ENCODE results near the gene PIAS1.

Gene PIAS1

DNA sequence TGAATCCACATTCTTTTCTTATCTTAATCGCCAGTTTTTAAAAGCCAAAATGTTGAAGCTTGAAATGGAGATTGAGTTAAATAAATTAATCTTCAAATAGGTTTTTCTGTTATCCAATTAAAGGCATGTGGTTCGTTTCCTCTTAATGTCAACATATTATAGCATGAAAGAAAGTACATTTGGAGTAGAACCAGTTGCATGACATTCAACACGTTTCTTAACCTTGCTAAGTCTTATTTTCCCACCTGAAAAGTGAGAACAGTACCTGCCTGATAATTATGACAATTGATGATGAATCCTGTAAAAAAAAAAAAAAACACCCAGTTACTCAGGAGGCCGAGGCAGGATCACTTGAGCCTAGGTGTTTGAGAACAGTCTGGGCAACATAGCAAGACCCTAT, 29.3 kb downstream of the PIAS1 start:
- DNase-seq (ENCODE audit: low read depth) = no peak
- TF ChIP-seq, protein P1, sequence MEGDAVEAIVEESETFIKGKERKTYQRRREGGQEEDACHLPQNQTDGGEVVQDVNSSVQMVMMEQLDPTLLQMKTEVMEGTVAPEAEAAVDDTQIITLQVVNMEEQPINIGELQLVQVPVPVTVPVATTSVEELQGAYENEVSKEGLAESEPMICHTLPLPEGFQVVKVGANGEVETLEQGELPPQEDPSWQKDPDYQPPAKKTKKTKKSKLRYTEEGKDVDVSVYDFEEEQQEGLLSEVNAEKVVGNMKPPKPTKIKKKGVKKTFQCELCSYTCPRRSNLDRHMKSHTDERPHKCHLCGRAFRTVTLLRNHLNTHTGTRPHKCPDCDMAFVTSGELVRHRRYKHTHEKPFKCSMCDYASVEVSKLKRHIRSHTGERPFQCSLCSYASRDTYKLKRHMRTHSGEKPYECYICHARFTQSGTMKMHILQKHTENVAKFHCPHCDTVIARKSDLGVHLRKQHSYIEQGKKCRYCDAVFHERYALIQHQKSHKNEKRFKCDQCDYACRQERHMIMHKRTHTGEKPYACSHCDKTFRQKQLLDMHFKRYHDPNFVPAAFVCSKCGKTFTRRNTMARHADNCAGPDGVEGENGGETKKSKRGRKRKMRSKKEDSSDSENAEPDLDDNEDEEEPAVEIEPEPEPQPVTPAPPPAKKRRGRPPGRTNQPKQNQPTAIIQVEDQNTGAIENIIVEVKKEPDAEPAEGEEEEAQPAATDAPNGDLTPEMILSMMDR (IDR thresholded peaks at IDR 0.05; ENCODE audit: control insufficient read depth, insufficient read depth, low read depth, low read length, missing control alignments) = no peak
- no peak overlapping the region for H3K4me3 ChIP-seq (ENCODE audit: control insufficient read depth, low read depth, low read length)

DNA sequence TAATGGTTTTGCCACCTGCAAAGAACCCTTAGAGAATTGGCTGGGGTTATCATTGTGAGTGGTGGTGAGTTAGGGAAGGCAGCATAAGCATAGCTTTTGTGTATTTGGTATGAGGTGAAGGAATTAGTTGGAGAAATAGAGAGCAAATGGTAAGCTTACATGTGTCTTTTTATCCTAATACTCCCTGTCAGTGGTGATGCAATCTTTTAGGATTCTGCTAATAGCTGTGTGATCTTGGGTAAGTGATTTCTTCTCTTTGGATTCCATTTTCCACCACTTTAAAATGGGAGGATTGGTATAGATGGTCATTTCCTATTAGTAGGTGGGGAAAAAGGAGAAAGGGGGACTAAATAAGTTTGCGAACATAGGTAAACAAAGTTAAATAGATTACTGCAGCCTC, 30.9 kb downstream of the PIAS1 start:
- no peak for DNase-seq (ENCODE audit: low read depth)
- no peak overlapping the region for H3K4me3 ChIP-seq (ENCODE audit: control insufficient read depth, low read depth, low read length)
- TF ChIP-seq, protein P1 (IDR thresholded peaks at IDR 0.05; ENCODE audit: control insufficient read depth, insufficient read depth, low read depth, low read length, missing control alignments) = no peak

DNA sequence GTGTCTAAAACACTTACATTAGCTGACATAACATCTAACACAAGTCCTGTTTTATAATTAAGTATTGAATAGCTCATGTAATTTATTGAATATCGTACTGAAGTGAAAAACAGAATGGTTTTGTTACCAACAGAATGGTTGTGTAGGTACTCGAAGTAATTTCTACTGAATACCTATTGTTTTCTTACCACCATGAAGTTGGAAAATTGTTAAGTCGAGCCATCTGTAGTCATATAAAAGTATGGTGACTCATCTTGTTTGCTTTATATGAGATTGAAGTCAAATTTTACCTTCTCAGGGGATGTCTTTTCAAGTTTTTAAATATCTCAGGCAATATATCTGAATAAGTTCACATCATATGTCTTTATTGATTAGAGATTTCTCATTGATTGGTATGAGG, 37.6 kb downstream of the PIAS1 start:
- H3K4me3 ChIP-seq (ENCODE audit: control insufficient read depth, low read depth, low read length) = no peak overlapping the region
- TF ChIP-seq, protein P1 (IDR thresholded peaks at IDR 0.05; ENCODE audit: control insufficient read depth, insufficient read depth, low read depth, low read length, missing control alignments) = no peak
- no peak for DNase-seq (ENCODE audit: low read depth)

DNA sequence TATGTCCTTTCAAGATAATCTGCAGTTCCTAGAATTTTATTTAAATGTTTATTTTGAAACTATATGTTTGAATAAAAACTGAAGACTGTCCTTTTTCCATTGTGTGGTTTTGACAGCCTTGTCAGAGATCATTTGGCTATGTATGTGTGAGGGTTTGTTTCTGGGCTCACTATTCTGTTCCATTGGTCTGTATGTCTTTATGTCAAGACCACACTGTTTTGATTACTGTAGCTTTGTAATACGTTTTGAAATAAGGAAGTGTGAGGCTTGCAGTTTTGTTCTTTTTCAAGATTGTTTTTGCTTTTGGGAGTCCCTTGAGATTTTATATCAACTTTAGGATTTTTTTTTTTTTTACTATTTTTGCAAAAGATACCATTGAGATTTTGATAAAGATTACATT, 42.0 kb downstream of the PIAS1 start:
- TF ChIP-seq, protein P1 (IDR thresholded peaks at IDR 0.05; ENCODE audit: control insufficient read depth, insufficient read depth, low read depth, low read length, missing control alignments) = no peak
- DNase-seq (ENCODE audit: low read depth) = no peak
- H3K4me3 ChIP-seq (ENCODE audit: control insufficient read depth, low read depth, low read length) = no peak overlapping the region

DNA sequence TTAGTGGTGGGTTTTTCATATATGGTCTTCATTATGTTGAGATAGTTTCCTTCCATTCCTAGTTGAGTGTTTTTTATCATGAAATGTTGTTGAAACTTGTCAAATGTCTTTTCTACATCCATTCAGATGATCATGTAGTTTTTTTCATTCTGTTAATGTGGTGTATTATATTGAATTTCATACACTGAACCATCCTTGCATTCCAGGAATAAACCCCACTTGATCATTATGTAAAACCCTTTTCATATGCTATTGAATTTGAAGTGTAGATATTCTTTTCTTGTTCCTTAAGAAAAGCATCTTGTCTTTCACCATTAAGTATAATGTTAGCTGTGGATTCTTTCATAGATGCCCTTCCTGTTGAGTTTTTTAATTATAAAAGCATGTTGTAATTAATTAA, 42.9 kb downstream of the PIAS1 start:
- TF ChIP-seq, protein P1 (IDR thresholded peaks at IDR 0.05; ENCODE audit: control insufficient read depth, insufficient read depth, low read depth, low read length, missing control alignments) = no peak
- no peak for DNase-seq (ENCODE audit: low read depth)
- H3K4me3 ChIP-seq (ENCODE audit: control insufficient read depth, low read depth, low read length) = no peak overlapping the region

DNA sequence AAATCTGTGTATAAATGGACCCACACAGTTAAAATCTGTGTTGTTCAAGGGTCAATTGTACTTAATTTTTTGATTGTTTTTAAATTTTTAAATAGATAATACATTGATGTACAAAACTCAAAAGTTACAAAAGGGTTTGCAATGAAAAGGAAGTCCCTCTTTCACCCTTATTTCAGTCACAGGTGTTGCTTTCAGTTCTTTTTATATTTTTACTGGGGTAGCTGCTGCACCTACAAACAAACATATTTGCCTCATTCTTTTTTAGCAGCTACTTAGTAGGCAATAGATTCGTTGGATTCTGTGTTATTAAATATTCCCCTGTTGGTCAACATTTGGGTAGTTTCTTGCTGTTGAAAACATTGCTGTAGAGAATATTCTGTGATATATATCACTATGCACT, 44.4 kb downstream of the PIAS1 start:
- TF ChIP-seq, protein P1 (IDR thresholded peaks at IDR 0.05; ENCODE audit: control insufficient read depth, insufficient read depth, low read depth, low read length, missing control alignments) = no peak
- no peak for DNase-seq (ENCODE audit: low read depth)
- H3K4me3 ChIP-seq (ENCODE audit: control insufficient read depth, low read depth, low read length) = no peak overlapping the region

DNA sequence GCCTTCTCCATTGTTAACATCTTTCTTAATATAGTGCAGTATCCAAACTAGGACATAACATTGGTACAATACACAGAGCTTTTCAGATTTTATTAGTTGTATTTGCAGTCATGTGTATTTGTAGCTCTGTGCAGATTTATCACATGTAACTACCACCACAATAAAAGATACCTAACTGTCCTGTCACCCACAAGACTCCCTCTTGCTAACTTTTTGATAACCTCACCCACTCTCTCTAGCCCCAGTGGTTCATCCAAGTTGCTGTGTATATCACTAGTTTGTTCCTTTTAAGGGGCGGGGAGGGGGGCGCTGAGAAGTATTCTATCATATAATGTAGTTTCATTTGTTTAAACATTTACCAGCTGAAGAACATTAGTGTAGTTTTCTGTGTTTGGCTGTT, 46.1 kb downstream of the PIAS1 start:
- H3K4me3 ChIP-seq (ENCODE audit: control insufficient read depth, low read depth, low read length) = no peak overlapping the region
- TF ChIP-seq, protein P1 (IDR thresholded peaks at IDR 0.05; ENCODE audit: control insufficient read depth, insufficient read depth, low read depth, low read length, missing control alignments) = no peak
- no peak for DNase-seq (ENCODE audit: low read depth)
